GM18507 (cell line): ENCODE data around the gene C14orf132.
"Not testable (repeated sequence)": the region's sequence is repeated elsewhere in the genome, so short reads cannot be mapped to it uniquely, and the experiment has no call there.

Source experiments
- DNase-seq: peaks from one replicate; pipeline ENCODE4 v3.0.0; 2011; ENCODE audit warnings: low read depth; ENCODE audit not compliant: insufficient read length; ENCODE audit errors: extremely low spot score
- FAIRE-seq: peaks from 2 replicates; lab custom pipeline; 2011; peaks lifted over from hg19 to GRCh38; lab: Jason Lieb, UNC

Gene C14orf132

GRCh38 chr14:96057738-96058137, 18.6 kb downstream of the C14orf132 start:
- no peak for DNase-seq
- FAIRE-seq = no peak

GRCh38 chr14:96058576-96059200, 19.5 kb downstream of the C14orf132 start:
- DNase-seq (no peak), FAIRE-seq (no peak)

GRCh38 chr14:96059519-96060135, 20.5 kb downstream of the C14orf132 start:
- FAIRE-seq = no peak

GRCh38 chr14:96060186-96060933, 21.2 kb downstream of the C14orf132 start:
- DNase-seq = no peak
- FAIRE-seq = no peak

More at GRCh38 chr14:96059519-96060135, 20.5 kb downstream of the C14orf132 start:
- no peak for DNase-seq

GRCh38 chr14:96062010-96062409, 22.8 kb downstream of the C14orf132 start:
- FAIRE-seq (no peak), DNase-seq (no peak)

GRCh38 chr14:96062506-96062905, 23.3 kb downstream of the C14orf132 start:
- FAIRE-seq (no peak), DNase-seq (no peak)

GRCh38 chr14:96064866-96065265, 25.7 kb downstream of the C14orf132 start:
- no peak for DNase-seq
- no peak for FAIRE-seq

- no peak for DNase-seq
- no peak for FAIRE-seq
Observed at GRCh38 chr14:96065661-96066459, 26.7 kb downstream of the C14orf132 start.

- no peak for FAIRE-seq
Observed at GRCh38 chr14:96066976-96067375, 27.8 kb downstream of the C14orf132 start.

GRCh38 chr14:96067985-96068930, 29.1 kb downstream of the C14orf132 start:
- no peak for FAIRE-seq
- no peak for DNase-seq

More at GRCh38 chr14:96066976-96067375, 27.8 kb downstream of the C14orf132 start:
- DNase-seq = no peak

GRCh38 chr14:96069421-96069820, 30.3 kb downstream of the C14orf132 start:
- FAIRE-seq = no peak
- no peak for DNase-seq

GRCh38 chr14:96071561-96071960, 32.4 kb downstream of the C14orf132 start:
- no peak for FAIRE-seq
- DNase-seq = no peak

GRCh38 chr14:96072076-96072475, 32.9 kb downstream of the C14orf132 start:
- FAIRE-seq (no peak), DNase-seq (no peak)

- FAIRE-seq = no peak
- DNase-seq = no peak
Observed at GRCh38 chr14:96072746-96073145, 33.6 kb downstream of the C14orf132 start.

GRCh38 chr14:96073260-96074039, 34.3 kb downstream of the C14orf132 start:
- not testable (repeated sequence) for DNase-seq, FAIRE-seq

GRCh38 chr14:96077983-96078624, 38.9 kb downstream of the C14orf132 start:
- DNase-seq (no peak), FAIRE-seq (no peak)

GRCh38 chr14:96078625-96079016, 39.5 kb downstream of the C14orf132 start:
- DNase-seq (no peak), FAIRE-seq (no peak)

GRCh38 chr14:96079066-96079465, 39.9 kb downstream of the C14orf132 start:
- no peak for DNase-seq
- no peak for FAIRE-seq
